Osteoblast (primary cell): Measurements from ENCODE around the gene ETS2. TPM values are rescaled to one million over a fixed set of nuclear protein-coding genes. Genes with fewer than 3 reads are reported as not detected.

Experiments
- DNase-seq: peaks from one replicate; pipeline ENCODE4 v3.0.0; 2011; ENCODE audit warnings: low spot score, mixed read lengths; ENCODE audit not compliant: insufficient read length; ENCODE audit errors: missing footprints
- H2AFZ ChIP-seq: 2 replicates; pipeline ENCODE4 v1.6.0; 2011; ENCODE audit warnings: mild to moderate bottlenecking, low read length
- H3K27ac ChIP-seq: 2 replicates; pipeline ENCODE4 v1.5.1; 2011; ENCODE audit warnings: mild to moderate bottlenecking, low read depth, low read length, moderate library complexity
- H3K27me3 ChIP-seq: 2 replicates; pipeline ENCODE4 v1.6.0; 2012; ENCODE audit warnings: mild to moderate bottlenecking, control low read depth, inconsistent platforms, low read length, moderate library complexity; ENCODE audit not compliant: insufficient read depth
- H3K36me3 ChIP-seq: 2 replicates; pipeline ENCODE4 v1.5.1; 2011; ENCODE audit warnings: mild to moderate bottlenecking, low read length, control low read depth, moderate library complexity; ENCODE audit not compliant: insufficient read depth
- H3K4me1 ChIP-seq: 2 replicates; pipeline ENCODE4 v1.5.1; 2011; ENCODE audit warnings: mild to moderate bottlenecking, low read length, control low read depth, moderate library complexity; ENCODE audit not compliant: insufficient read depth
- H3K4me2 ChIP-seq: 2 replicates; pipeline ENCODE4 v1.6.0; 2011; ENCODE audit warnings: mild to moderate bottlenecking, low read length; ENCODE audit not compliant: insufficient read depth
- H3K4me3 ChIP-seq: fragments of 200-600 bp; sonication (generic); 3 replicates; pipeline ENCODE4 v1.5.1; 2012; ENCODE audit warnings: mild to moderate bottlenecking, low read length, inconsistent platforms; ENCODE audit not compliant: insufficient read depth
- H3K79me2 ChIP-seq: 2 replicates; pipeline ENCODE4 v1.6.0; 2012; ENCODE audit warnings: mild to moderate bottlenecking, low read length, control low read depth, inconsistent platforms; ENCODE audit not compliant: insufficient read depth
- H3K9me3 ChIP-seq: 2 replicates; pipeline ENCODE4 v1.5.1; 2011; ENCODE audit warnings: low read depth, low read length, control low read depth
- H4K20me1 ChIP-seq: 2 replicates; pipeline ENCODE4 v1.6.0; 2012; ENCODE audit warnings: mild to moderate bottlenecking, low read length, control low read depth; ENCODE audit not compliant: insufficient read depth
- total RNA-seq: library from RNA; depleted of rRNA; stranded (reverse); fragments of >200 nt; gene quantifications from 2 replicates; pipeline ENCODE4 v1.2.3, GENCODE V29; 2012
- TF ChIP-seq, protein P1 (sequence below): IDR thresholded peaks from 2 replicates; pipeline ENCODE4 v1.5.1; 2011; ENCODE audit warnings: mild to moderate bottlenecking, low read depth, low read length, moderate library complexity; ENCODE audit errors: extremely low read depth

Gene ETS2
- total RNA-seq, 1 donor: 4.0 TPM

DNA sequence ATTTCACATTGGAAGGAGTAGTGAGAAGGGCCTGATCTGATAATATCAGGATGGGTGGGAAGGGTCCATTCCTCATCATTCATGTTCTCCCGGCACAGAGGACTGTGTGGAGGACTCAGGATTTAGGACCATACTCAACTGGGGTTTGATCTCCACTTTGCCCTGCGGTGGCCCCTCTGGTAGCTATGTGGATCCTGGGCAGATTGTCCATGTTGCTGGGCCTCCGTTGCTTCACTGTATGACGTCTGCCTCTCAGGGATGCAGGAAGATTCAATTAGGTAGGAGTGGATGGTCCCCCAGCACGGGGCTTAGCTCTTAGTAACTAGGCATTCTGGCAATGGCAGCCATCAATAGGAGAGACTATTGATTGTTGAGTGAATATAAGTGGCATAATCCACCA is 2.3 kb downstream of the ETS2 start:
- TF ChIP-seq, protein P1, sequence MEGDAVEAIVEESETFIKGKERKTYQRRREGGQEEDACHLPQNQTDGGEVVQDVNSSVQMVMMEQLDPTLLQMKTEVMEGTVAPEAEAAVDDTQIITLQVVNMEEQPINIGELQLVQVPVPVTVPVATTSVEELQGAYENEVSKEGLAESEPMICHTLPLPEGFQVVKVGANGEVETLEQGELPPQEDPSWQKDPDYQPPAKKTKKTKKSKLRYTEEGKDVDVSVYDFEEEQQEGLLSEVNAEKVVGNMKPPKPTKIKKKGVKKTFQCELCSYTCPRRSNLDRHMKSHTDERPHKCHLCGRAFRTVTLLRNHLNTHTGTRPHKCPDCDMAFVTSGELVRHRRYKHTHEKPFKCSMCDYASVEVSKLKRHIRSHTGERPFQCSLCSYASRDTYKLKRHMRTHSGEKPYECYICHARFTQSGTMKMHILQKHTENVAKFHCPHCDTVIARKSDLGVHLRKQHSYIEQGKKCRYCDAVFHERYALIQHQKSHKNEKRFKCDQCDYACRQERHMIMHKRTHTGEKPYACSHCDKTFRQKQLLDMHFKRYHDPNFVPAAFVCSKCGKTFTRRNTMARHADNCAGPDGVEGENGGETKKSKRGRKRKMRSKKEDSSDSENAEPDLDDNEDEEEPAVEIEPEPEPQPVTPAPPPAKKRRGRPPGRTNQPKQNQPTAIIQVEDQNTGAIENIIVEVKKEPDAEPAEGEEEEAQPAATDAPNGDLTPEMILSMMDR: no peak
- Histone ChIP-seq H3K27me3 (no peaks in the 10 kb centered on the region), H3K4me3 (no peak overlapping the region), H3K27ac (no peak overlapping the region), H4K20me1 (peaks cover 9% of the 10 kb centered on the region), H3K4me1 (peaks cover 29% of the 10 kb centered on the region), H3K9me3 (no peaks in the 10 kb centered on the region), H3K4me2 (peak overlapping the region; percentile 97), H3K36me3 (peaks cover 3% of the 10 kb centered on the region), H2AFZ (no peak overlapping the region), H3K79me2 (peaks cover 32% of the 10 kb centered on the region)
- no peak for DNase-seq

GRCh38 chr21:38809198-38809878 is 3.6 kb downstream of the ETS2 start:
- Histone ChIP-seq H3K4me2 (no peak overlapping the region), H3K9me3 (no peaks in the 10 kb centered on the region), H3K79me2 (peaks cover 32% of the 10 kb centered on the region), H3K27ac (no peak overlapping the region), H3K4me3 (no peak overlapping the region), H3K36me3 (peaks cover 15% of the 10 kb centered on the region), H4K20me1 (peaks cover 9% of the 10 kb centered on the region), H3K4me1 (peaks cover 29% of the 10 kb centered on the region), H2AFZ (no peak overlapping the region), H3K27me3 (no peaks in the 10 kb centered on the region)
- TF ChIP-seq, protein P1: no peak
- no peak for DNase-seq

DNA sequence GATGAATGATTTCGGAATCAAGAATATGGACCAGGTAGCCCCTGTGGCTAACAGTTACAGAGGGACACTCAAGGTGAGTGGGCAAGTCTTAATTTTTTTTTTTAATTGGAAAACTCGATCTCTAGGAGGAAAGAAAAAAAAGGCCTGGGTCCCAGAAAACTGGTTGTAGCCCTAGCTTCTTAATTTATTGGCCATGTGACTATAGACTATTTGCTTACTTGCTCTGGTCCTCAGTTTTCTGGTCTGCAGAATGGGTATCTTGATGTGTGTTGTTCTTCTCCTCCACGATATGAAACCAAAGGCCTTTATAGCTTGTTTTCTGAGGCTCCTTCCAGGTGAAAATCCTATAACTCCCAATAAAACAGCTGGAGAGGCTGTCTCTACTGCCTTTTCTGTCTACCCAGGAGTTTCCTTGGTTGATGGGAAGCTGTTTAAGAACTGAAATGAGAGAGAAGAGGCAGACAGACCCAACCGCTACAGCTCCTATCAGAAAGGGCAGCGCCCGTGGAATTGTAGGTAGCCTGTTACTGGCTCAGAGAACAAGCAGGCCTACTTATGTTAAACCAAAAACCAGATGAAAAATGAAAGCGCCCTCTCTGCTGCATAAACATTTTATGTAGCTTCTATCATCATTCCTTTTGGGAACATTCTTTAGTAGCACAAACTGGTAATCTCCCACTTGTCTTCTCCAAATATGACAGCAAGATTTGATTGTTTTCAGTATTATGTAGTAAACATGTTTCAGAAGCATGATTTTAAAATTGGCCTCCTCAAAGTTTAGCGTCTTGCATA is 4.5 kb downstream of the ETS2 start:
- H3K4me3 ChIP-seq: no peak overlapping the region
- peak overlapping the region; percentile 63 for H3K4me2 ChIP-seq
- TF ChIP-seq, protein P1: no peak

DNA sequence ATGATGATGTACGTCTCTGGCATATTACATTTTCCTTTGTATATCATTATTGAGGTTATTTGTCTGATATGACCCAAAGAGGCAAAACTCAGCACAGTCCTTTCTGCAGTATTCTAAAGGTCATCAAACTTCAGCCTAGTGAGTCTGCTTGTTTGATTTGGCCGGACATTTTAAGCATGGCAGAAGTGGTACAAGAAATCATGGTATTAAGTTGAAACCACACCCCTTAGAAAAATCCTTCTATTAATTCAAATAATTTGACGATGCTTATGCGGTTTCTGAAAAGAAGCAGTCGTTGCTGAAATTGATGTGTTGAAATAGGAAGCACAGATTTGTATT is 5.1 kb downstream of the ETS2 start:
- Histone ChIP-seq H3K4me3 (peak overlapping the region; percentile 13), H3K4me2 (peak overlapping the region; percentile 63), H3K27ac (peak overlapping the region; percentile 57), H3K9me3 (no peaks in the 10 kb centered on the region), H3K4me1 (peaks cover 19% of the 10 kb centered on the region), H2AFZ (no peak overlapping the region), H4K20me1 (peaks cover 9% of the 10 kb centered on the region), H3K79me2 (peaks cover 32% of the 10 kb centered on the region), H3K27me3 (no peaks in the 10 kb centered on the region), H3K36me3 (peaks cover 21% of the 10 kb centered on the region)
- TF ChIP-seq, protein P1: no peak
- DNase-seq: no peak

More for the DNA sequence above, 4.5 kb downstream of the ETS2 start:
- peak overlapping the region; percentile 57 for H3K27ac ChIP-seq
- H3K4me1 ChIP-seq: peaks cover 21% of the 10 kb centered on the region
- no peak for DNase-seq
- no peaks in the 10 kb centered on the region for H3K27me3 ChIP-seq
- H4K20me1 ChIP-seq: peaks cover 9% of the 10 kb centered on the region
- no peak overlapping the region for H2AFZ ChIP-seq
- H3K9me3 ChIP-seq: no peaks in the 10 kb centered on the region
- peaks cover 32% of the 10 kb centered on the region for H3K79me2 ChIP-seq
- peaks cover 21% of the 10 kb centered on the region for H3K36me3 ChIP-seq
